Keratinocyte (primary cell): ENCODE data around the gene SERF2.
"Not testable (repeated sequence)": the region's sequence is repeated elsewhere in the genome, so short reads cannot be mapped to it uniquely, and the experiment has no call there.

ENCODE experiments used
- CTCF ChIP-seq, 3 experiments: IDR thresholded peaks in 1 of 3; conservative IDR thresholded peaks in 1 of 3; optimal IDR thresholded peaks in 1 of 3; 2 replicates in 2 of 3; 3 replicates in 1 of 3; pipeline versions ENCODE3 to v1.5.1; 2011; ENCODE audit warnings: low read length in 3 of 3, mild to moderate bottlenecking in 3 of 3, moderate library complexity in 2 of 3, control low read depth in 1 of 3, inconsistent platforms in 1 of 3; ENCODE audit not compliant: insufficient read depth in 2 of 3; ENCODE audit errors: extremely low read depth in 1 of 3
- EZH2 ChIP-seq: IDR thresholded peaks from one replicate; pipeline ENCODE4 v1.6.1; 2012; ENCODE audit warnings: inconsistent platforms, mild to moderate bottlenecking, low read length, moderate library complexity

GRCh38 chr15:43831519-43832052, 39.5 kb downstream of the SERF2 start:
- not testable (repeated sequence) for TF ChIP-seq EZH2; CTCF (optimal IDR thresholded peaks at IDR 0.05 in 1 of 3, IDR thresholded peaks at IDR 0.05 in 1 of 3, conservative IDR thresholded peaks at IDR 0.05 in 1 of 3; ENCODE audit: extremely low read depth in 1 of 3, insufficient read depth in 2 of 3, low read length in 3 of 3)
